Left kidney (tissue), 1 donor: ENCODE data around the gene PANK2. TPM values are rescaled to one million over a fixed set of nuclear protein-coding genes. Genes with fewer than 3 reads are reported as not detected.

ENCODE experiments used
- polyA plus RNA-seq: library from polyadenylated mRNA; unstranded; fragments of 120-200 nt; gene quantifications from one replicate; pipeline ENCODE4 v1.2.1, GENCODE V29; 2013; ENCODE audit not compliant: insufficient read length

Gene PANK2
- polyA plus RNA-seq, 1 donor = 40.1 TPM

Other genes with a start within 250 kb of the PANK2 start
- 0.17 TPM for gene GFRA4, start 226.0 kb upstream of the PANK2 start, polyA plus RNA-seq
- 9.1 TPM for gene ADAM33, start 207.4 kb upstream of the PANK2 start, polyA plus RNA-seq
- gene SIGLEC1, start 176.8 kb upstream of the PANK2 start, polyA plus RNA-seq = 1.1 TPM
- gene HSPA12B, start 156.7 kb upstream of the PANK2 start, polyA plus RNA-seq = 11.5 TPM
- gene ADISSP, start 121.6 kb upstream of the PANK2 start, polyA plus RNA-seq = 18.9 TPM
- 1.7 TPM for gene SPEF1, start 107.9 kb upstream of the PANK2 start, polyA plus RNA-seq
- 32.6 TPM for gene CENPB, start 102.6 kb upstream of the PANK2 start, polyA plus RNA-seq
- gene CDC25B, start 93.1 kb upstream of the PANK2 start, polyA plus RNA-seq = 41.7 TPM
- gene AP5S1, start 68.8 kb upstream of the PANK2 start, polyA plus RNA-seq = 10.6 TPM
- 34.8 TPM for gene MAVS, start 42.6 kb upstream of the PANK2 start, polyA plus RNA-seq
- gene RNF24, start 126.2 kb downstream of the PANK2 start, polyA plus RNA-seq = 23.3 TPM